Muscle of leg (tissue), 11 donors: ENCODE results near the gene VPS13D. TPM values are rescaled to one million over a fixed set of nuclear protein-coding genes. Genes with fewer than 3 reads are reported as not detected.

Experiments used
- DNase-seq: peaks from one replicate; pipeline ENCODE4 v3.0.0; 2013
- H3K27ac ChIP-seq: one replicate; pipeline ENCODE4 v1.5.1; 2013; ENCODE audit warnings: mild to moderate bottlenecking, low read length, control low read depth
- H3K27me3 ChIP-seq: one replicate; pipeline ENCODE4 v1.6.1; 2013; ENCODE audit warnings: low read length; ENCODE audit not compliant: control insufficient read depth, insufficient read depth
- H3K36me3 ChIP-seq: one replicate; pipeline ENCODE4 v1.6.1; 2013; ENCODE audit warnings: low read length; ENCODE audit not compliant: control insufficient read depth, insufficient read depth
- H3K4me1 ChIP-seq: one replicate; pipeline ENCODE4 v1.6.1; 2013; ENCODE audit warnings: low read length; ENCODE audit not compliant: control insufficient read depth, insufficient read depth
- H3K4me3 ChIP-seq: one replicate; pipeline ENCODE4 v1.5.1; 2013; ENCODE audit warnings: low read length, control low read depth
- H3K9me3 ChIP-seq: replicated peaks from 2 replicates; pipeline ENCODE4 v1.6.1; 2013; ENCODE audit warnings: low read depth, low read length; ENCODE audit not compliant: control insufficient read depth
- whole genome bisulfite sequencing: methylation state at CpG from one replicate; pipeline ENCODE4 v1.1.5; 2013; ENCODE audit warnings: missing lambda C conversion rate; ENCODE audit not compliant: insufficient coverage; 5-methylcytosine and 5-hydroxymethylcytosine counted together
- polyA plus RNA-seq, 8 donors: library from polyadenylated mRNA; unstranded; fragments of 120-200 nt; gene quantifications; one replicate each; pipeline versions ENCODE4 v1.2.1 to v1.2.3, GENCODE V29; 2013; ENCODE audit warnings: inconsistent platforms in 1 of 8, low replicate concordance in 1 of 8; ENCODE audit not compliant: insufficient read length in 8 of 8, insufficient read depth in 1 of 8
- total RNA-seq: library from RNA; stranded (reverse); fragments of 120-200 nt; gene quantifications from one replicate; pipeline ENCODE4 v1.2.4, GENCODE V29; 2013

Gene VPS13D
- total and polyA plus RNA-seq, 9 donors = 14.9 to 21.2 (median 17.0) TPM

DNA sequence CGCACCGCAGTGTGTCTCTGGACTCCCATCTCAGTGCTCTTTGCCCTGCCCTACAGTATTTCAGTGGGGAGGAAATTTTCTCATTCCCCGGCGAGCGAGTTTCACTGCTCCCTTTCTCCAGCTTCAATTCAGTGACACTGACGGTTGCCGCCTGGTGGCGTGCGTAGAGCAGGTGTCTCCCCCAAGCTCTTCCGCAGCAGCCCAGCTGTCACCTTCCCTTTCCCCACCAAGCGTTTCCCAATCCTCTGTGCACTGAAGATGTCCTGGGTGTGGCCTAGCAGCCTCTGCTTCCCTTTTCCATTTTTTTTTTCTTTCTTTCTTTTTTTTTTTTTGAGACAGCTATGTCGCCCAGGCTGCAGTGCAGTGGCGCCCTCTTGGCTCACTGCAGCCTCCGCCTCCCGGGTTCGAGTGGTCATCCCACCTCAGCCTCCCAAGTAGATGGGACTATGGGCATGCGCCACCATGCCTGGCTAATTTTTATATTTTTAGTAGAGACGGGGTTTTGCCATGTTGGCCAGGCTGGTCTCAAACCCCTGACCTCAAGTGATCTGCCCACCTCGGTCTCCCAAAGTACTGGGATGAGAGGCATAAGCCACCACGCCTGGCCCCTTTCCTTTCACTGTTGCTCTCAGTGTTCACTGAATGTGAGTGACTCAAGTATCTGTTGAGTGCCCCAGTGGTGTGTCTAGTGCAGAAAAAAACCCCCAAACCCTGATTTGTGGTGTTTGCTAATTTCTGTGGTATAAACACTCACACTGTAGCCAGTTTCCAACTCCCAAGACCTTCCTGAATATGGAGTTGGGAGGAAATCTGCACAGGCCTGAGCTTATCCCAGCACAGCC, 33.0 kb upstream of the VPS13D start:
- peak; percentile 68 for DNase-seq
- Histone ChIP-seq H3K4me3 (no peak overlapping the region), H3K36me3 (peaks cover 4% of the 10 kb centered on the region), H3K4me1 (peaks cover 9% of the 10 kb centered on the region), H3K27me3 (no peaks in the 10 kb centered on the region), H3K9me3 (no peaks in the 10 kb centered on the region), H3K27ac (no peak overlapping the region)
- WGBS = 35% methylated on average over 12 of the region's 20 CpGs

DNA sequence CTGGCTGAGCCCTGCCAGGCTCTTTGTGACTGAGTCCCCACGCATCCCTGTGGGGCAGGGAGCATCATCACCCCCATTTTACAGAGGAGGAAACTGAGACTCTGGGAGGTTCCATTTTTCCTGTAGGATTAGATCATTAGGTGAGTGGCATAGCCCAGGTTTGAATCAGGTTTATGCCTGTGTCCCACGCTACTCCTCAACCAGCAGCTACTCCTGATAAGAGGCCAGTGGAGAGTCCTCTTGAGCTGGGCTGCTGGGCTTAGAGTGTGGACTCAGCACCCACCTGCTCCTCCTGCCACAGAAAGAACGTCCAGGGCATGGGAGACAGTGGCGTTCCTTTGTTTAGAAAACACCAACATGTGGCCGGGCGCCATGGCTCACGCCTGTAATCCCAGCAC, 32.3 kb upstream of the VPS13D start:
- Histone ChIP-seq H3K9me3 (no peaks in the 10 kb centered on the region), H3K4me1 (peaks cover 9% of the 10 kb centered on the region), H3K4me3 (no peak overlapping the region), H3K36me3 (peaks cover 4% of the 10 kb centered on the region), H3K27ac (no peak overlapping the region), H3K27me3 (no peaks in the 10 kb centered on the region)
- no peak for DNase-seq
- WGBS = no CpG with 5 or more reads among the region's 7 CpGs

DNA sequence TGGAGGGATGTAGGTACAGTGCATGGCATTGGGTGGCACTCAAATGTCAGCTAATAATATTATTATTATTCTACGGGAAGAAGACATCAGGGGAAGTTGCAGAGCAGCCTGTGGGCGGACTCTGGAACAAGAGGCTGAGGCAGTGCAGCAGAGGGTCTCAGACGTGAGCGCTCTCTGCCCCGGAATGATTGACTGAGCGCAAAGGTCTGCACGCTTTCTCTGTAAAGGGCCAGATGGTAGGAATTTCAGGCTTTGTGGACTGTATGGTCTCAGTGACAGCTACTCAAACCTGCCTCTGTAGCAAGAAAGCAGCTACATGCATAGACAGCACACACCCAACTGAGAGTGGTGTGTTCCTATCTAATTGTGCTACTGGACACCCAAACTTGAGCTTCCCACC, 29.6 kb upstream of the VPS13D start:
- H3K36me3 ChIP-seq = no peaks in the 10 kb centered on the region
- WGBS = 72% methylated on average over 6 of the region's 7 CpGs
- no peak overlapping the region for H3K4me3 ChIP-seq

DNA sequence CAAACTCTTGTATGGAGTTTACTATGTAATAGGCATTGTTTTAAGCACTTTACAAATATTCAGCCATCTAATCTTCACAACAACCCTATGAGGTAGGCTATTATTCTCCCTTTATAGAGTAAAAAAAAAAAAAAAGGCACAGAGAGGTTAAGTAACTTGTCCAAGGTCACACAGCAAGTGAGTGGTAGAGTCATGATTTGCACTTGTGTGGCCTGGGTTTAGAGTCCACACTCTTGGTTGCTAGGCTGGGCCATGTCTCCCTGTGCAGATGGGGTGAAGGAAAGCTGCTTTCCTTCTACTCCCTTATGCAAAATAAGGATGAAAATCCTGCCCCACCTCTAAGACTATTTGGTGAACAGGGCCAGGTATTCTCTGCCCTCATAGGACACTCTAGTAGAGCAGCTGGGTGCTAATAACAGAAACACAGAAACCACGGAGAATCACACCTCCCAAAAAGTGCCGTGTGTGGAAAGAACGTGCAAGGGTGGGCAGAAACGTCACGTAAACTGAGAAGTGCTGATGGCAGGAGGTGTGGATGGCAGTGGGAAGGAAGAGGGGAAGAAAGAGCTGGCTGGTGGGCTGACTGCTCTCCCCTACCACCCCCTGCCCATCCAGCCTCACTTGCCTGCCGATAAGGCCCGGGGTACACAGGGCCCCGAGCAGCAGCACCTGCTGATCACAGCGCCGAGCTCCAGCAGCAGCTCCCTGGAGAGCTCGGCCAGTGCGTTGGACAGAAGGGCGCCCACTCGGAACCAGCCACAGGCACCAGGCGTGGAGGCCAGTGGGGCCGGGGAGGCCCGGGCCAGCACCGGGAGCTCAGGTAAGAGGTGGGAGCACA, 28.3 kb upstream of the VPS13D start:
- H3K4me1 ChIP-seq = peaks cover 5% of the 10 kb centered on the region
- WGBS = 81% methylated on average over 13 of the region's 18 CpGs
- DNase-seq = no peak
- H3K27me3 ChIP-seq = no peaks in the 10 kb centered on the region
- H3K36me3 ChIP-seq = no peaks in the 10 kb centered on the region
- H3K4me3 ChIP-seq = no peak overlapping the region
- no peaks in the 10 kb centered on the region for H3K9me3 ChIP-seq
- H3K27ac ChIP-seq = no peak overlapping the region

More for the DNA sequence above, 29.6 kb upstream of the VPS13D start:
- H3K4me1 ChIP-seq = peaks cover 9% of the 10 kb centered on the region
- no peak overlapping the region for H3K27ac ChIP-seq
- no peaks in the 10 kb centered on the region for H3K9me3 ChIP-seq
- H3K27me3 ChIP-seq = no peaks in the 10 kb centered on the region
- DNase-seq = no peak

DNA sequence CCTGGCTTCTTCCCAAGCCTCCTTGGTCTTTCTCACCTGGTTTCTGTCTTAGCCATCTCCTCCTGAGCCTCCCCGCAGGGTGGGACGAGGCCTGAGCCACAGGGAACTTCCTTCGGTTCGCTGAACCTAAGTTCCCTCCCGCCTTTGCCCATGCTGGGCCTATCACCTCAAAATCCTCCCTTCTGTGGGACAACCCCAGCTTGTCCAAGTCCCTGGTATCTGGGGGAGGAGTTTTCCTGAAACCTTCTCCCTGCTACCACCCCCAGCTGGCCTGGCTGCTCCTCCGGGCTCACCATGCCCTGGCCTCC, 27.7 kb upstream of the VPS13D start:
- no peak for DNase-seq
- H3K4me3 ChIP-seq = no peak overlapping the region
- H3K36me3 ChIP-seq = peaks cover 3% of the 10 kb centered on the region
- H3K4me1 ChIP-seq = peaks cover 3% of the 10 kb centered on the region
- no peaks in the 10 kb centered on the region for H3K27me3 ChIP-seq
- H3K9me3 ChIP-seq = no peaks in the 10 kb centered on the region
- WGBS = 73% methylated on average over 3 of the region's 6 CpGs
- H3K27ac ChIP-seq = no peak overlapping the region

DNA sequence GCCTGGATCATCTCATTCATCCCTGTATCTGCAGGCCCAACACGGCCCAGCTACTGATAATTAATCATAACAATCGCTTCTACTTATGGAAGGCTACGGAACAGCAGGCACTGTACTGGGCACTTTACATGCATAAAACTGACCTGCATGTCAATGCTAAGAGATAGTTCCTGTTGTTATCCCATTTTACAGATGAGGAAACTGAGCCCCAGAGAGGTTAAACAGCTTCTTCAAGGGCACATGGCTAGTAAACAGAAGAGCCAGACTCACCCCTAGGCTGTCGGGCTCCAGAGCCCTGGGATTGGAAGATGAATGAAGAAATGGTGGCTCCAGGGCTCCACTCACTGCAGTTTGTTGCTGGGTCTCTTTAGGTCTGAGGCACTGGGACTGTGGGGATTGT, 27.3 kb upstream of the VPS13D start:
- DNase-seq = no peak
- H3K4me1 ChIP-seq = peaks cover 3% of the 10 kb centered on the region
- no peaks in the 10 kb centered on the region for H3K9me3 ChIP-seq
- no peaks in the 10 kb centered on the region for H3K27me3 ChIP-seq
- no peak overlapping the region for H3K4me3 ChIP-seq
- WGBS = 89% methylated on average over 3 of the region's 4 CpGs
- H3K36me3 ChIP-seq = peaks cover 3% of the 10 kb centered on the region
- no peak overlapping the region for H3K27ac ChIP-seq

DNA sequence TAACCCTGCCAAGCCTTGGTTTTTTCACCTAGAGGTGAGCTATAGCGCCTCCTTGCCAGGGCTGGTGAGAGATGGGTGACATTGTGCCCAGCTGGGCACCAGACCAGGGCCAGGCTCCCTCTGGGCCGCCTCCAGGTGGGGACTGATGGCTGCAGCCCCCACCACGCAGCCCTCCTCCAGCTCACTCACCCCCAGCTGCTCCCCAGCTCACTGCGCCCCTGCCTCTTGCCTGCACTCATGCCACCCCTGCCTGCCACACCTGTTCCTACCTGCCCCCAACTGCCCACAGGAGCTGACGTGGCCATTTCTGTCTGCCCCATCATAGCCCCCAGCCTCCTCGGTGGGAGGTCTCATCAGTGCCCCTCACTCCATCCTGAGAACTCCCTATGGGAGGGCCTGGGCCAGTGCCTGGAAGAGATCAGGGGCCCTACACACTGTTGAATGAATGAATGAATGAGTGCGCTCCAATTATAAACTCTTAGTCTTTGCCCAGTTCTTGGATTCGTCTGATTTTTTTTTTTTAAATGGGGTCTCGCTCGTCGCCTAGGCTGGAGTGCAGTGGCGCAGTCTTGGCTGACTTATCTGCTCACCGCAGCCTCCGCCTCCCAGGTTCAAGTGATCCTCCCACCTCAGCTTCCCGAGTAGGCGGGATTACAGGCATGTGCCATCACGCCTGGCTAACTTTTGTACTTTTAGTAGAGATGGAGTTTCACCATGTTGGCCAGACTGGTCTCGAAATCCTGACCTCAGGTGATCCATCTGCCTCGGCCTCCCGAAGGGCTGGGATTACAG, 26.4 kb upstream of the VPS13D start:
- H3K4me1 ChIP-seq = peaks cover 5% of the 10 kb centered on the region
- H3K27ac ChIP-seq = no peak overlapping the region
- no peak for DNase-seq
- peaks cover 3% of the 10 kb centered on the region for H3K36me3 ChIP-seq
- 89% methylated on average over 16 of the region's 20 CpGs for WGBS
- no peaks in the 10 kb centered on the region for H3K27me3 ChIP-seq
- H3K4me3 ChIP-seq = no peak overlapping the region
- H3K9me3 ChIP-seq = no peaks in the 10 kb centered on the region

DNA sequence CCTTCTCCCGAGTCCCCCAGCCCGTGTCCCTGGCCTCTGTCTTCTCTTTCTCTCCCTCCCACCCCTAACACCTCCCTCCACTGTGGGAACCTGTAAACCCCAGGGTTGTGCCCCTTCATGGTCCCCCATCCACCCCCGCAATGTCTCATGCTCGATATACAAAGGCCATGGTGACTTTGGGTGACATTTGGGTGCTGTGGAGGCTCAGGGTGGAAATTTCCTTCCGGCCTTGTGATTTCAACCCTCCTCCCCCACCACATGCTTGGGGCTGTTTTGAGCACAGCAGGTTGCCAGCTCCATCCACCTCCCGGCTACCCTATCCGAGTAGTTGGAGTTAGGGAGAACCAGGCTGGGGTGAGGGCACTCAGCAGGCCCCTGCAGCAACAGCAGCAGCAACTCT, 25.7 kb upstream of the VPS13D start:
- DNase-seq = no peak
- H3K4me1 ChIP-seq = peaks cover 6% of the 10 kb centered on the region
- H3K4me3 ChIP-seq = no peak overlapping the region
- H3K27ac ChIP-seq = no peak overlapping the region
- H3K9me3 ChIP-seq = no peaks in the 10 kb centered on the region
- peaks cover 3% of the 10 kb centered on the region for H3K36me3 ChIP-seq
- no peaks in the 10 kb centered on the region for H3K27me3 ChIP-seq
- WGBS = 61% methylated on average over 2 of the region's 7 CpGs

DNA sequence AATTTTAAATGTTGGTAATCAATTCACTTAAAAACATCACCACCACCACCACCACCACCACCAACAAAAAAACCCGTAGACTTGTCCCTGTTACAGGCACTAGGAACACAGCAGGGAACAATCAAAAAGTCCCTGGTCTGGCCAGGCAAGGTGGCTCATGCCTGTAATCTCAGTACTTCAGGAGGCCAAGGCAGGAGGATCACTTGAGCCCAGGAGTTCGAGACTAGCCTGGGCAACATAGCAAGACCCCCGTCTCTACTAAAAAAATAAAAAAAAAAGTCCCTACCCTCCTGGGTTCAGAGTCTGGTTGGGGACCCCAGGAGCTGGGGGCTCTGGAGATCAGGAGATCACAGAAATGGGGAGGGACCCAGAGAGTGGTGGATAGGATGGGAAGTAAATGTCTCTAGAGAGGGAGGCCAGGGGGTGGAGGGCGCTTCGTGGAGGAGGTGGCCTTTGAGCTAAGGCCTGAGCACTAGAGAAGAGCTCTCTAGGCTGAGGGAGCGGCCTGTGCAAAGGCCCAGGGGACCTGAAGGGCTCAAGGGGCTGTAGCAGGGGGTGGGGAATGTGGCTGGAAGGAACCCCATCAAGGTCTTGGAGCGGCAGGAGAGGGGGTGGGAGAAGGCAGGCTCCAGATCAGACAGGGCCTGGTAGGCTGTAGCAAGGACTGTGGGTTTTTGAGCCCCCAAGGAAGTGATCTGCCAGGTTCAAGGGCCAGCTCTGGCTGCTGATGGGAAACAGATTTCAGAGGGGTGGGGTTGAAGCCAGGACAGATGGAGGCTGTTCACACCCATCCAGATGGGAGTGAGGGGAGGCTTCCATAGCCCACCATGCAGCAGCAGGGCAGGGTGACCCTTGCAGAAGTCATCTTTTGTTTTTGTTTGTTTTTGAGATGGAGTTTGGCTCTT, 24.8 kb upstream of the VPS13D start:
- DNase-seq = no peak
- Histone ChIP-seq H3K9me3 (no peaks in the 10 kb centered on the region), H3K27ac (no peak overlapping the region), H3K4me3 (no peak overlapping the region), H3K36me3 (peaks cover 3% of the 10 kb centered on the region), H3K4me1 (peaks cover 2% of the 10 kb centered on the region), H3K27me3 (no peaks in the 10 kb centered on the region)
- WGBS = 71% methylated on average over 4 of the region's 7 CpGs
